ENCODE data around the gene PXMP4. TPM values are rescaled to one million over a fixed set of nuclear protein-coding genes. Genes with fewer than 3 reads are reported as not detected.
"Not testable (repeated sequence)": the region's sequence is repeated elsewhere in the genome, so short reads cannot be mapped to it uniquely, and the experiment has no call there.

PXMP4 gene
- polyA plus RNA-seq, 1 donor from 2014 or later, result 3.1 TPM

- not testable (repeated sequence) for H3K9ac ChIP-seq (ENCODE audit: low read length); H3F3A ChIP-seq (ENCODE audit: insufficient read depth, low read length, poor library complexity, severe bottlenecking); H3K4me2 ChIP-seq (ENCODE audit: low read length); H3K36me3 ChIP-seq (ENCODE audit: insufficient read depth, low read length); H3K9me3 ChIP-seq (ENCODE audit: low read length); H3K4me3 ChIP-seq (ENCODE audit: low read length); H3K27me3 ChIP-seq (ENCODE audit: insufficient read depth, low read depth, low read length); H2AFZ ChIP-seq (ENCODE audit: low read depth, low read length); H3K9me2 ChIP-seq (ENCODE audit: insufficient read depth, low read length); H3K27ac ChIP-seq (ENCODE audit: low read length); H3K79me2 ChIP-seq (replicated peaks; ENCODE audit: insufficient read depth, low read length); H4K20me1 ChIP-seq (ENCODE audit: insufficient read depth)
Measured at GRCh38 chr20:33755936-33756490, 35.9 kb upstream of the PXMP4 start.

- Histone ChIP-seq H3F3A (ENCODE audit: insufficient read depth, low read length, poor library complexity, severe bottlenecking) (no peaks in the 10 kb centered on the region), H3K36me3 (ENCODE audit: insufficient read depth, low read length) (peaks cover 4% of the 10 kb centered on the region), H3K9me3 (ENCODE audit: low read length) (no peaks in the 10 kb centered on the region), H3K4me2 (ENCODE audit: low read length) (no peak overlapping the region), H3K27me3 (ENCODE audit: insufficient read depth, low read depth, low read length) (no peaks in the 10 kb centered on the region), H3K27ac (ENCODE audit: low read length) (no peak overlapping the region), H3K4me3 (ENCODE audit: low read length) (no peak overlapping the region), H2AFZ (ENCODE audit: low read depth, low read length) (no peak overlapping the region), H4K20me1 (ENCODE audit: insufficient read depth) (no peaks in the 10 kb centered on the region), H3K9ac (ENCODE audit: low read length) (no peak overlapping the region), H3K79me2 (replicated peaks; ENCODE audit: insufficient read depth, low read length) (no peaks in the 10 kb centered on the region), H3K9me2 (ENCODE audit: insufficient read depth, low read length) (no peaks in the 10 kb centered on the region)
- TF ChIP-seq MXI1 (conservative IDR thresholded peaks at IDR 0.05; ENCODE audit: poor library complexity, severe bottlenecking), result no peak
- no peak for TF ChIP-seq RAD21 (conservative IDR thresholded peaks at IDR 0.05)
- no peak for TF ChIP-seq EP300 (conservative IDR thresholded peaks at IDR 0.05; ENCODE audit: poor library complexity, severe bottlenecking)
- no peak for TF ChIP-seq EZH2 (IDR thresholded peaks at IDR 0.05; ENCODE audit: borderline replicate concordance, insufficient read depth, low read length, poor library complexity, severe bottlenecking)
- no peak for TF ChIP-seq POLR2AphosphoS5 (IDR thresholded peaks at IDR 0.05)
- TF ChIP-seq CTCF (IDR thresholded peaks at IDR 0.05; ENCODE audit: poor library complexity, severe bottlenecking), result no peak
- TF ChIP-seq TAF1 (IDR thresholded peaks at IDR 0.05; ENCODE audit: low read depth), result no peak
- no peak for TF ChIP-seq REST (IDR thresholded peaks at IDR 0.05; ENCODE audit: borderline replicate concordance)
Measured at GRCh38 chr20:33753763-33754162, 33.7 kb upstream of the PXMP4 start.

- H2AFZ ChIP-seq (ENCODE audit: low read depth, low read length), result no peak overlapping the region
- TF ChIP-seq EP300 (conservative IDR thresholded peaks at IDR 0.05; ENCODE audit: poor library complexity, severe bottlenecking), result no peak
- TF ChIP-seq MXI1 (conservative IDR thresholded peaks at IDR 0.05; ENCODE audit: poor library complexity, severe bottlenecking), result no peak
- no peak for TF ChIP-seq RAD21 (conservative IDR thresholded peaks at IDR 0.05)
- TF ChIP-seq POLR2AphosphoS5 (IDR thresholded peaks at IDR 0.05), result no peak
- no peak for TF ChIP-seq TAF1 (IDR thresholded peaks at IDR 0.05; ENCODE audit: low read depth)
- no peak for TF ChIP-seq REST (IDR thresholded peaks at IDR 0.05; ENCODE audit: borderline replicate concordance)
- no peak for TF ChIP-seq EZH2 (IDR thresholded peaks at IDR 0.05; ENCODE audit: borderline replicate concordance, insufficient read depth, low read length, poor library complexity, severe bottlenecking)
- TF ChIP-seq CTCF (IDR thresholded peaks at IDR 0.05; ENCODE audit: poor library complexity, severe bottlenecking), result no peak
- TF ChIP-seq SMC3 (conservative IDR thresholded peaks at IDR 0.05; ENCODE audit: poor library complexity), result no peak
- peaks cover 4% of the 10 kb centered on the region for H3K36me3 ChIP-seq (ENCODE audit: insufficient read depth, low read length)
- no peaks in the 10 kb centered on the region for H3K79me2 ChIP-seq (replicated peaks; ENCODE audit: insufficient read depth, low read length)
- H3K9me2 ChIP-seq (ENCODE audit: insufficient read depth, low read length), result no peaks in the 10 kb centered on the region
- H3K27me3 ChIP-seq (ENCODE audit: insufficient read depth, low read depth, low read length), result no peaks in the 10 kb centered on the region
- no peak overlapping the region for H3K27ac ChIP-seq (ENCODE audit: low read length)
- H3K9me3 ChIP-seq (ENCODE audit: low read length), result no peaks in the 10 kb centered on the region
- H3K4me2 ChIP-seq (ENCODE audit: low read length), result no peak overlapping the region
- H4K20me1 ChIP-seq (ENCODE audit: insufficient read depth), result no peaks in the 10 kb centered on the region
- H3K4me3 ChIP-seq (ENCODE audit: low read length), result no peak overlapping the region
- no peaks in the 10 kb centered on the region for H3F3A ChIP-seq (ENCODE audit: insufficient read depth, low read length, poor library complexity, severe bottlenecking)
- H3K9ac ChIP-seq (ENCODE audit: low read length), result no peak overlapping the region
Measured at GRCh38 chr20:33753143-33753542, 33.0 kb upstream of the PXMP4 start.

Measured in neural cell (in vitro differentiated cells).